ENCODE data around the gene NDUFS8.
"Not testable (repeated sequence)": the region's sequence is repeated elsewhere in the genome, so short reads cannot be mapped to it uniquely, and the experiment has no call there.

The NDUFS8 gene

GRCh38 chr11:68030318-68031143 lies at the start of gene NDUFS8:
TSS of gene NDUFS8 (plus strand) at chr11:68030681. CDS start at chr11:68032152, 1,471 bp downstream.
- DNase-seq, result peak; percentile 96 to 98

GRCh38 chr11:67981226-67981625 lies 49.3 kb upstream of the NDUFS8 start:
- not testable (repeated sequence) for DNase-seq

DNA sequence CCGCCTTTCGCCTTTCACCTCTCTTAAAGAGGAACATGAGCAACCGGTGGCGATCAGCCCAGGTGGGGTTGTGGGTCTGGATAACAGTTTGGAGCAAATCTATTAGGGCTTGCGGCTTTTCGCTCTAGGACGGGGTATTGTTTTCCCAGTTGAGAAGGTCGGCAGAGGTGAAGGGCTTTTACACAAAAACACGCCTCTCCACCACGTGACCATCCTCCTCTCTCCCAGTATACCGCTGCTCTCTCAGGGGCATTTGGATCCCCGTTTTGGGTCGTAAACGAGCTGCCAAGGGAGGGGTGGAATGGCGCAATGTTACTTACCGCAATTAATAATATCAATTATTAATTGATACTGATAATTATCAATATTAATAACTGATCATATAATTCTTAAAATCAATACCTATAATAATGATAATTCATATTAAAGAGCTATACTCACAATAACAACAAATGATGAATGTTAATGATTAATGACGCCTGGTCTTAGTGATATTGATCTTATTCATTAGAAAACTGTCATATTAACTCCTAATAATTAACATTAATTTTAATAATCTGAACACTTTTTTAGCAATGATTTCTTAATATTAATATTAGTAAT lies 48.1 kb upstream of the NDUFS8 start:
- not testable (repeated sequence) for DNase-seq

- DNase-seq, result no peak
Observed at GRCh38 chr11:67983951-67984350, 46.5 kb upstream of the NDUFS8 start.

DNA sequence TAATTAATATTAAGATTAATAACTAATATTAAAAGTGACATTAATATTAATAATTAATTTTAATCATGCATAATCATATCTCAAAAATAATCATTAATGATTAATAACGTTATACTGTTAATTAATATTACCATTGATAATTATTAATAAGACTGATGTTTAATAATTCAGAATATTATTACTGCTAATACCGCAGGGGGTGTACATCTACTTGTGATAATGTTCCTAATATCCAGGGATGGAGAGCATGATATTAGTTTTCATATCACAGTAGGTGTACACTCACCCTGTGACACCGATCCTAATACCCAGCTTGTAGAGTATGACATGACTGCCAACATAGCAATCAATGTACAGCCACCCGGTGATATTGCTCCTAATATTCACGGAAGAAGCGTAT lies 45.2 kb upstream of the NDUFS8 start:
- DNase-seq, result not testable (repeated sequence)

DNA sequence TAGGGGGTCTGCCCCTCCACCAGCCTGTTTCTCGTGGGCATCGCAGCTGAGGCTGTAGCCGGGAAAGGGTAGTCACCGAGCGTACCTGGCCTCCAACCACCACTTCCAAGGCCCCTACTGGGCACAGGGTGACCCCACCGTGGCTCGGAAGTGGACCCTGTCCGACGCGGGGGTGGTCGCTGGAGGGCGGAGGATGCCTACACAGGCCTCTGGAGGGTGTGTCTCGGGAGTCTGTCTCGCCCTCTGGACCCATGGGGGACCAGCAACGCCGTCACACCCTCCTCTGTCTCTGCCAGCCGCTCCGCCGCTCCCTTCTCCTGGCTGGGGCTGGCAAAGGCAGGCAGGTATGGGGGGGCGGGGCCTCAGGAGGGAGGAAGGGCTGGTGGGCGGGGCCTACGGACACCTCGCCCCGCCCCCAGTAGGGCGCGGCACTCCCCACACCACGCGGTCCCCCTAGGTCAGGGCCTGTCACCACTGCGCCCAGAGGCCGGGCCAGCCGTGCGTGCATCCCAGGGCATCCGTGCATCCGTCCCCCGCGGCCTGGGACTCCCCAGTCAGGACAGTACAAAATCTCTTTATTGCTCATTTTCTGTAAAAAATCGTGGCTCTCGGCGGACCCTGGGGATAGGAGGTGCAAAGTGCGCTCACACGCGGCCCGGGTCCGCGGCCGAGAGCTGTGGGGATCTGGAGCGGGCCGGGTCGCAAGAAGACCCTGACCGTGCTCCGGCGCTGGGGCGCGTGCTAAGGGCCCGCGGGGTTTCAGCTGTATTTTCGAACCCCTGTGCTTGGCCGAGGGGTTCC lies 39.7 kb upstream of the NDUFS8 start:
- not testable (repeated sequence) for DNase-seq

- DNase-seq, result not testable (repeated sequence)
Observed at GRCh38 chr11:67991347-67992121, 38.9 kb upstream of the NDUFS8 start.

GRCh38 chr11:67993821-67994220 lies 36.7 kb upstream of the NDUFS8 start:
- peak; percentile 37 to 41 for DNase-seq

DNA sequence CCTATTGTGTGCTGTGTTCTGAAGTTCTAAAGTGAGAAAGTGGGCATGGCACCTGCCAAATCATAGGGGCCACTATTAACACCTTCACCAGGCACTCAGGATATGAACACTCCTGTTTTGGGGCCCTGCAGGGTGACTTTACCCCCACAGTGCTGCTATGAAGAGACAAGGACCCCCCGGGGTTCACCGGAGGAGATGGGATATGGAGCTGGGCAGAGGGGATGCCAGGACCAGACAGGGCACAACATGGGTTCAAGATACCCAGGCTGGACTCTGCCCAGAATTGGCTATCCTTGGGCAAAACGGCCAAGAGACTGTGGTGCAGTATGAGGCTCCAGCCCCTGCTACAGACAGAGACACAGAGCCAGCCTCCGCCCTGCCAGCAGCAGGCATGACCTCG lies 36.1 kb upstream of the NDUFS8 start:
- not testable (repeated sequence) for DNase-seq

- not testable (repeated sequence) for DNase-seq
Observed at GRCh38 chr11:67995129-67995528, 35.4 kb upstream of the NDUFS8 start.

GRCh38 chr11:67995579-67995978 lies 34.9 kb upstream of the NDUFS8 start:
- DNase-seq, result not testable (repeated sequence)

DNA sequence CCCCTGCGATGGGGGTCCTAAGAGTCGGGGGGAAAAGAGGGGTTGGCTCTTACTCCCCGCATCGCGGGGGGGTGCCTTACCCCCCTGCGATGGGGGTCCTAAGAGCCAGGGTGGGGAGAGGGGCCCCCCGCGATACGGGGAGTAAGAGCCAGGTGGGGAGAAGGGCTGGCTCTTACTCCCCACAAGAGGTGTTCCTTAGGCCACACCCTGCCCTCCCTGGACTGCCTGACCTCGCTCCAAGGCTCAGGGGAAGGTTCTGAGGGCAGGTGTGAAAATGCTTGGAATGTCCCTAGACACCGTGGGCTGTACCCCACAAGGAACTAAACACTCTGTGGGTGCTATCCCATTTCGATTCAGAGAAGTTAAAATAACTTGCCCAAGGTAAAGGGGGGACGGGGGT lies 34.4 kb upstream of the NDUFS8 start:
- DNase-seq, result no peak

GRCh38 chr11:67996622-67997474 lies 33.6 kb upstream of the NDUFS8 start:
- DNase-seq, result peak in 1 of 2 donors; percentile 24

- DNase-seq, result no peak
Observed at GRCh38 chr11:67997475-67997921, 33.0 kb upstream of the NDUFS8 start.

GRCh38 chr11:67998150-67999045 lies 32.1 kb upstream of the NDUFS8 start:
- DNase-seq, result no peak

DNA sequence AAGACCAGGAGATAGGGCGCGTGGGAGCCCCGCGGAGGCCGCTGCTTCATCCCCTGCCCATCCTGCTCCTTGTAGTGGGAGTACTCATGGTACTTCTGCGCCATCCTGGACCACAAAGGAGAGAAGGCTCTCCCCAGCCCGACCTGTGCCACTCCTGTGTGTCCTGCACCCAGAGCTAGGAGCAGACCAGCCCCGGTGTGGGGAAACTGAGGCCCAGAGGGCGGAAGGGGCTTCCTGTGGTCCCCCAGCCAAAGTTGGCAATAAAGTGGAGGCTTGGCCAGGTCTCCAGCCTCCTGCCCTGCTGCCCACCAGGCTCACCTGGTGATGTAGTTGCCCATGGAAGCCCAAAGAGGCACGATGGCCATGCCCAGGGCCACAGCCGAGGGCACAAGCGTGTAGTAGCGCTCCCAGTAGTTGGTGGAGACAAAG lies 31.3 kb upstream of the NDUFS8 start:
- no peak for DNase-seq

GRCh38 chr11:67999704-68000103 lies 30.8 kb upstream of the NDUFS8 start:
- no peak for DNase-seq

- DNase-seq, result no peak
Observed at GRCh38 chr11:68002575-68002937, 27.9 kb upstream of the NDUFS8 start.

- peak; percentile 60 to 61 for DNase-seq
Observed at GRCh38 chr11:68002938-68003845, 27.3 kb upstream of the NDUFS8 start.

Measured in activated CD4-positive, alpha-beta T cell treated with anti-CD3 and anti-CD28 coated beads for 4 hours (primary cell).